Activated CD4-positive, alpha-beta T cell treated with anti-CD3 and anti-CD28 coated beads, Interleukin-2, amount 50 U/mL, for 48 hours (primary cell): Measurements from ENCODE around the gene LRMDA.

Source experiments
- DNase-seq, 2 experiments: peaks; one replicate each; pipeline ENCODE4 v3.0.0-alpha.2; 2020

Gene LRMDA

DNA sequence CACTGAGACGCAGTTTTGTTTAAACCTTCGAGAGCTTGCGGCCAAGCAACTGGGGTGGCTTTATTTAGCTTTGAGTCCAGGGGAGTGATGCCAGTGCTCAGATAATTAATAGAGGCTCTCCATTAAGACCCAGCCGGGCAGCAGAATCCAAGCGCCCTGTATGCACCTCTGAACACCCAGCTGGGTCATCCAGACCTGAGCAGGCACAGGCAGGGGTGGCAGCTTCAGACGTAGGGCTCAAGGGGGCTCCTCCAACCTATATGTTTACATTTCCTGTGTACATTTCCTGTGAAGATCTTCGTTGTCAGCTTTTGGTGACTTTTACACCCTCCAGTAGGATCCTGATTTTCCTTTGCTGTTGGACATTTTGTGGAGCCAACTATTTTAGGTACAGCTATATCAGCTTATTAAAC is 719.5 kb downstream of the LRMDA start:
- no peak for DNase-seq

GRCh38 chr10:76152186-76152585 is 720.8 kb downstream of the LRMDA start:
- no peak for DNase-seq

DNA sequence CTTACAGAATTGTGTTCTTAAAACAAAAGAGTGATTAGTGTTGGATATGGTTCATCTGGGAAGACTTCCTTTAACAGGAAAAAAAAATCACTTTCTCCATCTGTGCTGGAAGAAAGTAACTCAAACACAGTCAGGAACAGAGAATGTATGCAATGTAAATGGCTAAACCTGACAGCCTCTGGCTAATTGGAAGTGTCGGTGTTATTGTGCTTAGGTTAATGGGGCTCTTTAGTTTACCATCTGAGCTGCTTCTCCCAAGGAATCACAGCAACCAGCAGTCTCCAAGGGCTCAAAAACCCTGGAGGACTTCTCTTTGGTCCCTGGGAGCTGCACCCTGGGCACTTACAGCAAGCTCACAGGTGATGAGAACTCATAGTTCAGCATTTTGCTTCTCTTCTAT is 724.5 kb downstream of the LRMDA start:
- no peak for DNase-seq

DNA sequence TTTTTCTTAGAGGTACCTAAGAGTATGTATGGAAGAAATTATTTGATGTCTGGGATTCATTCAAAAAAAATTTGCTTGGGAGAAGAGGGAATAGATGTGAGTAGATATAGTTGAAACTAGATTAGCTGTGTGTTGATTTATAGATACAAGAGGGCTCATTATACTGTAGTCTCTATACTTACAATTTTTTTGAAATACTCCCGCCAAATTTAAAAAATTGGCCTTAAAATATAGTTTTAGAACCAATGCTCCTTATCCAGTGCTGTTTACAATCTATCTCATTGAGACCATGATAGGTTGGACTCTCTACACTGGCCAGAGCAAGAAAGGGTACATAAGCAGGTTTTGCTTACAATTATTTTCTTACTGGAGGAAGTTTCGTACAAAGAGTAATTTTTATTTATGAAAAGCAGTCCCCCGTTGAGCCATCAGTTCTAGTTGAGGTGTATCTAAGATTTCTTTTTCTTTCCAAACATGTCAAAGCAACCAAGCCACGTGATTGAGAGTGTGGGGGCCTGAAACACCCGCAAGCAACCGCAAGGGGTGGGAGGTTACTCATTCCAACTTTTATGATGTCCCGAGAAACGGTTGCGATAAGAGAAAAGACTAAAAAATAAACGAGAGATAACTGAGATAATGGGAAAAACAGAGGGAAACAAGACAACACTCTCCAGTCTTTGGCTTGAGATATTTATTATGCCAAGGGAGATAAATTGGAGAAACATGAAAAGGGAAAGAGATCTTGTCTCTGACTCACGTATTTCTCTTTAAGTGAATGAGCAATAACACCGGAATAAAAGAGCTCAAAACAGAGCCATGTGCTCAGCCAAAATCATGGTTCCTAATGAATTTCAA is 729.2 kb downstream of the LRMDA start:
- DNase-seq, result no peak

DNA sequence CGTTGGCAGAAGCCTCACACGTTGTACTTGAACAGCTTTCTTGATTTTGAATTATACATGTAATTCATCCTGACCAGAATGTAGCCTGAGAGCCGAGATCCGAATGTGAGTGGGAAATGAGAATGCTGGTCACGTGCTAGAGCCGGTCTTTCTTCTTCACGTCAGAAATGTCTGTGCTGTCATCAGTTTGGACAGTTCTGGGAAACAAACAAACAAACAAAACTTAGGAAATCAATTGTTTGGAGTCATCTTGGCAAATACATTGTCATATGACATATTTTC is 729.8 kb downstream of the LRMDA start:
- DNase-seq, result no peak

DNA sequence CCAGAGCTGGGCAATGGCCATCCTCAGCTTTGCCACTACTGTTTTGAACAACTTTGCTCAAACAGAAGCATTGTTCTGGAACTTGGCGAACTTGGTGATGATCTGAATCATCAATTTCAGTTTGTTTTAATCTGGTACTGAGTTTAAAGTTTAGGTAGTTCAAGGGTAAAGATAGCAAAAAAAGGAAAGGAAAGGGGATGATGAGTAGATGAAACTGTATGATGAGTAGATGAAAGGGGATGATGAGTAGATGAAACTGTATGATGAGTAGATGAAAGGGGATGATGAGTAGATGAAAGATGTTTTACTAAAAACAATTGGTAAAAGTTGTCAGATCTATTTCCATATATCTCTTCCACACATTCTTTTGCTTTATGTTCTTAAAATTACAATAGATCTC is 737.0 kb downstream of the LRMDA start:
- DNase-seq, result no peak

GRCh38 chr10:76169246-76169645 is 737.8 kb downstream of the LRMDA start:
- no peak for DNase-seq

DNA sequence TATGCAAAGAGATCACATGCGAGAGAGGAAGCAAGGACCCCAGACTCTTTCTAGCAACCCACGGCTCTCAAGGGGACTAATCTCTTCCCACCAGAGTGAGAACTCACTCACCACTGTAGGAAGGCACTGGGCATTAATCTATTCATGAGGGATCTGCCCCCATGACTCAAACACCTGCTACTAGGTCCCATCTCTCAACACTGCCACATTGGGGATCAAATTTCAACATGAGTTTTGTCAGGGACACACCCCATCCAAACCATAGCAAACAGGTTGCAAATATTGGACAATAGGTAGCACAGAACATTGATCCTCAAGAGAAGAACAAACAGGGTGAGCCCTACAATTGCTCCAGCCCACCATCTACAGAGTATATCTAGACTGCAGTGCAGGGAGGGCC is 740.6 kb downstream of the LRMDA start:
- DNase-seq, result no peak

DNA sequence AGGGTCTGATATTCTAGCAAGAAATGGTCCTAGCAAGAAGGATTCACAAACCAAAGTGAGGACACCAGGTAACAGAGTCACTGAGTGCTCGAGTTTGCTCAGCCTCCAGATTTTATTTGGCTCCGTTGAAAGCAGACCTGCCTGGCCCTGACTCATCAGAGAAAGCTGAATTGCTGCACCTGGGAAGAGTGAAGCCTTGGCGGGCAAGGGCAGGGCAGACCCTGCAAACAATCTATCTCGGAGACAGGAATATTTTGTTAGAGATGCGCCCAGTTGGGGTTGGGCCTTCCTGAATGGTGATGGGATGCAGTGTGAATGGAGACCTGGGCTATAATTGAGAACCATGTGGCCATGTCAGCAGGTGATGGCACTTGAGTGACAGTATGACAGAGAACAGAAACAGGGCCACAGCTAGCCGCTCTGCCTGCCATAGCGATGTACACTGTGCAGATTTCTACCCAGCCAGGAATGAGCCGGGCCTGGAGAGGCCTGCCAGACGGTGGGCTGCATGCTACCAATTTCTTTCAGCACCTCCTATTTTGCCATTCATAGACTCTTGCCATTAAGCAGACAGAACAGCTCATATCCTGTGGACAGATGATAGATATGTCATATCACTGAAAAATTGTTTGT is 744.2 kb downstream of the LRMDA start:
- DNase-seq, result no peak

- no peak for DNase-seq
These were observed 744.7 kb downstream of the LRMDA start for GRCh38 chr10:76176166-76176550.

DNA sequence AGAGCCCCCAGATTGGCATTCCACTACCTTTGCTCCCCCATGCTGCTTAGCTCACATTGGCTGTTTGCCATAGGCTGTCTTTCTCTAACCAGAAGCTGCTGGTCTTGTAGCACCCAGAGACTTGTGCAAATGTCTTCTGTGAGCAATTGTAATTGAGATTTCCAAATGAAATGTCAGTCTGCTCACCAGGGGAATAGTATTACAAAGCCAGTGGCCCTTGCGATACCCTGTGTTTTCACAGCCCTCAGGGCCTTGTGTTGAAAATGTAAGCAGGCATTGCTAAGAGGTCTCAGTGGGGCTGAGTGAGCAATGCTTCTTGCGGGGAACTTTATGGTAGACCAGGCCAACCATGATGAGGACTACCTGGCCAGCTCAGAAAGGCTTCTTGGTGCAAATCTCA is 746.5 kb downstream of the LRMDA start:
- DNase-seq, result no peak

GRCh38 chr10:76178532-76179292 is 747.3 kb downstream of the LRMDA start:
- no peak for DNase-seq

- DNase-seq, result no peak
These were observed 748.4 kb downstream of the LRMDA start for GRCh38 chr10:76179806-76180205.

- DNase-seq, result no peak
These were observed 753.2 kb downstream of the LRMDA start for GRCh38 chr10:76184647-76185046.

- no peak for DNase-seq
These were observed 754.3 kb downstream of the LRMDA start for GRCh38 chr10:76185471-76186301.

DNA sequence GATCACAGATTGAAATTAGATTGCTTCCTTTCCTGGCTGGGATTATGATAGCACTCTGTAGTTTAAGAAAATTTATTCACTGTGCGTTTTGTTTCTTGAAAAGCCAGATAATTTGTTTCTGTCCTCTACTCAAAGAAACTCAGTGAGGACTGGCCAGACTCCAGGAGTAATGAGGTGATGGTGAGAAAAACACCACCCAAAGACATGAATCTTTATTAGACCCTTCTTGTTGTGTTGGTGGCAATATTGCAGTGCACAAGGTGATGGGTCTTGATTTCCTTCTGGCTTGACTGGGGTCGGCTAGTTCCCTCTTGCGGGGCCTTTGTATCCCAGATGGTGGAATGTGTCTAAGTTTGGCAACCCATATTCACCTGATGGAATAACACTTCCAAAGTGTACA is 756.8 kb downstream of the LRMDA start:
- DNase-seq, result no peak

- DNase-seq, result no peak
These were observed 759.3 kb downstream of the LRMDA start for GRCh38 chr10:76190634-76191270.

DNA sequence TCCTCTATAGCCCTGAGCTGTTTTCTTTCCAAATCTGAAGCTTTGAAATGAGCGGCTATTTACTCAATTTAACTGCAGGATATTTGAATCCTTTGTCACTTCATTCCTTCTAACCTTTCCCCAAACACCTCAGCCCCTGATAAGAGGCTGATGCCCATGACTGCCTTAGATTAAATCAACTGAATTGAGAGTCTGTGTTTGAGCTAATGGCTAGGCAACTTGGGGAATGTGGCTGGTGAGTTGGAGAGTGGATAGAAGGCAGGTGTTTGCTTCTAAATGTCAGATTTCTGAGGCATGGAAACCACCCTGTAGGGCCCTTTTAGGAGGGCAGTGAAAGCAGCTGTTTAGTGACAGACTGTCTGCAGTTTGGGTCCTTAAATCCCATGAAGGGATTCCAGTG is 759.9 kb downstream of the LRMDA start:
- no peak for DNase-seq

GRCh38 chr10:76192151-76192550 is 760.7 kb downstream of the LRMDA start:
- no peak for DNase-seq

GRCh38 chr10:76192694-76193320 is 761.4 kb downstream of the LRMDA start:
- no peak for DNase-seq

DNA sequence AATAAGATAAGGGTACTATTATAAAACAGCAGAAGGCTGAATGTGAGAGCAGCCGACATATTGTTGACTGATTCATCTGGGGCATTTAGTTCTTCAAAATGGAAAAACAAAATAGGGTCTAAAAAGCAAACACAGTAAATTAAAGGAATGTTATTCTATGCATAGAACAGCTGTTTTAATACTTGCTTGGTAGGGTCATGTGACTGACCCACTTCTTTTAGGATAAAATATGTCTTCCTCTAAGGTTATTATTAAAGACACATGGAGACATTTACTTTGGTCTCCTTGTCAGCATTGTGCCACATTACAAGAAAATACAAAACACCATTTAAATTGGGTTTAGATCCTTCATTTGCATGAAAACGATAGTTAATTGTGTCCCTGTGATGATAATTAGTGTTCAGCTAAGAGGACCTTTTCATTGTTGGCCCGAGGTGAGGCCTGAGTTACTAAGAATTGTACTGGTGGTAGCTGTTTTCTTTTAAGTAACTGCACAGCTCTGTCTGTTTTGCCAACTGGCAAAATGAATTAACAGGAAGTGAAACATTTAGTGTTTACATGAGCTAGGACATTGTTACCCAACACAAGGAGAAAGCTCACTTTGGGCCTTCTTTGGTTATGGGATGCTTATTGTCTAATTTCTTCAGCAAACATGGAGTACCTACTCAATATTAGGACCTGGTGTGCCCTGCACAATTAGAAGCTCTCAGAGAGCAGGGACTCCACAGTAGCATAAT is 764.4 kb downstream of the LRMDA start:
- DNase-seq, result no peak
